Keratinocyte (primary cell): ENCODE results near the gene IL1RAPL1. TPM values are rescaled to one million over a fixed set of nuclear protein-coding genes. Genes with fewer than 3 reads are reported as not detected.

ENCODE experiments used
- DNase-seq: peaks from one replicate; pipeline ENCODE4 v3.0.0-alpha.2; 2011; ENCODE audit warnings: low read depth, missing footprints, low spot score
- FAIRE-seq: peaks from 2 replicates; lab custom pipeline; 2011; peaks lifted over from hg19 to GRCh38; lab: Jason Lieb, UNC
- H2AFZ ChIP-seq: 2 replicates; pipeline ENCODE4 v1.6.0; 2012; ENCODE audit warnings: low read length, control low read depth, inconsistent platforms; ENCODE audit not compliant: control insufficient read depth
- H3K27ac ChIP-seq: 2 replicates; pipeline ENCODE4 v1.5.1; 2011; ENCODE audit warnings: low read length; ENCODE audit not compliant: control insufficient read depth, insufficient read depth
- H3K27me3 ChIP-seq: 3 replicates; pipeline ENCODE4 v1.6.0; 2011; ENCODE audit warnings: low read length; ENCODE audit not compliant: control insufficient read depth, insufficient read depth; ENCODE audit errors: extremely low read depth
- H3K36me3 ChIP-seq, 2 experiments: 2 replicates in 1 of 2; 3 replicates in 1 of 2; pipeline ENCODE4 v1.5.1; 2011; ENCODE audit warnings: low read length in 2 of 2, mild to moderate bottlenecking in 1 of 2; ENCODE audit not compliant: control insufficient read depth in 2 of 2, insufficient read depth in 2 of 2; ENCODE audit errors: extremely low read depth in 1 of 2
- H3K4me1 ChIP-seq: 3 replicates; pipeline ENCODE4 v1.5.1; 2011; ENCODE audit warnings: low read length; ENCODE audit not compliant: control insufficient read depth, insufficient read depth; ENCODE audit errors: extremely low read depth
- H3K4me2 ChIP-seq: 3 replicates; pipeline ENCODE4 v1.6.0; 2011; ENCODE audit warnings: low read depth, low read length; ENCODE audit not compliant: control insufficient read depth, insufficient read depth; ENCODE audit errors: extremely low read depth
- H3K4me3 ChIP-seq, 3 experiments: fragments of 200-600 bp in 1 of 3; sonication (generic) in 1 of 3; 2 replicates in 2 of 3; 3 replicates in 1 of 3; pipeline ENCODE4 v1.5.1; 2011 to 2016; ENCODE audit warnings: low read length in 3 of 3, mild to moderate bottlenecking in 3 of 3, control low read depth in 2 of 3, inconsistent platforms in 1 of 3, low read depth in 1 of 3, mixed read lengths in 1 of 3, mixed run types in 1 of 3, moderate library complexity in 1 of 3; ENCODE audit not compliant: control insufficient read depth in 2 of 3, insufficient read depth in 2 of 3; ENCODE audit errors: extremely low read depth in 1 of 3
- H3K79me2 ChIP-seq: 2 replicates; pipeline ENCODE4 v1.6.0; 2012; ENCODE audit warnings: low read length; ENCODE audit not compliant: control insufficient read depth, insufficient read depth
- H3K9ac ChIP-seq: 3 replicates; pipeline ENCODE4 v1.6.0; 2011; ENCODE audit warnings: low read length; ENCODE audit not compliant: control insufficient read depth, insufficient read depth; ENCODE audit errors: extremely low read depth
- H3K9me1 ChIP-seq: 3 replicates; pipeline ENCODE4 v1.6.0; 2011; ENCODE audit warnings: low read length; ENCODE audit not compliant: control insufficient read depth, insufficient read depth; ENCODE audit errors: extremely low read depth
- H3K9me3 ChIP-seq: 2 replicates; pipeline ENCODE4 v1.5.1; 2012; ENCODE audit warnings: low read depth, low read length; ENCODE audit not compliant: control insufficient read depth
- H4K20me1 ChIP-seq: 3 replicates; pipeline ENCODE4 v1.6.0; 2011; ENCODE audit warnings: low read length; ENCODE audit not compliant: control insufficient read depth, insufficient read depth; ENCODE audit errors: extremely low read depth
- EZH2 ChIP-seq: IDR thresholded peaks from one replicate; pipeline ENCODE4 v1.6.1; 2012; ENCODE audit warnings: inconsistent platforms, mild to moderate bottlenecking, low read length, moderate library complexity
- dilution Hi-C: fragments of 300-500 bp; cut with MboI; formaldehyde crosslinking; loops from one replicate; pipeline ENCODE4 v1.7.0; 2020; ENCODE audit warnings: low sequenced_read_pairs; ENCODE audit not compliant: extremely low pct_ligation_motif_present
- polyA plus RNA-seq, 5 experiments: library from polyadenylated mRNA; depleted of rRNA in 3 of 5; stranded (reverse) in 3 of 5; stranded (forward) in 1 of 5; unstranded in 1 of 5; fragments of >200 nt; gene quantifications; 1 replicate in 1 of 5; 2 replicates in 3 of 5; 3 replicates in 1 of 5; pipeline versions ENCODE4 v1.2.1 to v1.2.3, GENCODE V29; 2011 to 2012; ENCODE audit warnings: missing spikeins in 2 of 5, low read depth in 1 of 5, low replicate concordance in 1 of 5
- TF ChIP-seq, protein P1 (sequence below), 3 experiments: IDR thresholded peaks in 1 of 3; conservative IDR thresholded peaks in 1 of 3; optimal IDR thresholded peaks in 1 of 3; 2 replicates in 2 of 3; 3 replicates in 1 of 3; pipeline versions ENCODE3 to v1.5.1; 2011; ENCODE audit warnings: low read length in 3 of 3, mild to moderate bottlenecking in 3 of 3, moderate library complexity in 2 of 3, control low read depth in 1 of 3, inconsistent platforms in 1 of 3; ENCODE audit not compliant: insufficient read depth in 2 of 3; ENCODE audit errors: extremely low read depth in 1 of 3

The IL1RAPL1 gene
- polyA plus RNA-seq, 1 donor (not counting 4 experiments of a cell fraction or from before 2014, with no cell fraction given), result 2.8 TPM

DNA sequence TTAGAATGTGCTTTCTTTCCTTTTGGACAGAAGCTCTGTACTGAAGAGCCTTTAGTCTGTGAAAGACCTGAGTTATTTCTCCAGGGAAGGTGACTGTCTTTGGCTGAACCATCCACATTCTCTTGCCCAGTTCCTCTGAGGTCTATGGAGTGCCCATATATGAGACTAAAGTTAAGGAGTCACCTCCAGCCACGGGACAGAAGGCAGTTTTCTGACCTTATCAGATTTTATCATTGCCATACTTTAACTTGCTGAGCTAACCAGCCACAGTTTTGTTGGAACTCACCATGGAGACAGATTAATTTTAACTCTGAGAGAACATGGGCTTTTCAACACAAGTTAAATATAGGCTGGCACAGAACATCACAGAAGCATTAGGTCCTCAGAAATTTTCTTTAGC lies 26.3 kb downstream of the IL1RAPL1 start:
- Histone ChIP-seq H3K4me2 (no peak overlapping the region), H3K4me3 (no peak overlapping the region), H3K27me3 (no peaks in the 10 kb centered on the region), H3K36me3 (no peaks in the 10 kb centered on the region), H3K27ac (no peak overlapping the region), H4K20me1 (no peaks in the 10 kb centered on the region), H3K9ac (no peak overlapping the region), H3K79me2 (no peaks in the 10 kb centered on the region), H3K9me3 (no peaks in the 10 kb centered on the region), H3K9me1 (no peaks in the 10 kb centered on the region), H3K4me1 (no peaks in the 10 kb centered on the region), H2AFZ (no peak overlapping the region)
- FAIRE-seq, result no peak
- dilution Hi-C loops, result no loop called here
- no peak for DNase-seq
- TF ChIP-seq, protein P1, sequence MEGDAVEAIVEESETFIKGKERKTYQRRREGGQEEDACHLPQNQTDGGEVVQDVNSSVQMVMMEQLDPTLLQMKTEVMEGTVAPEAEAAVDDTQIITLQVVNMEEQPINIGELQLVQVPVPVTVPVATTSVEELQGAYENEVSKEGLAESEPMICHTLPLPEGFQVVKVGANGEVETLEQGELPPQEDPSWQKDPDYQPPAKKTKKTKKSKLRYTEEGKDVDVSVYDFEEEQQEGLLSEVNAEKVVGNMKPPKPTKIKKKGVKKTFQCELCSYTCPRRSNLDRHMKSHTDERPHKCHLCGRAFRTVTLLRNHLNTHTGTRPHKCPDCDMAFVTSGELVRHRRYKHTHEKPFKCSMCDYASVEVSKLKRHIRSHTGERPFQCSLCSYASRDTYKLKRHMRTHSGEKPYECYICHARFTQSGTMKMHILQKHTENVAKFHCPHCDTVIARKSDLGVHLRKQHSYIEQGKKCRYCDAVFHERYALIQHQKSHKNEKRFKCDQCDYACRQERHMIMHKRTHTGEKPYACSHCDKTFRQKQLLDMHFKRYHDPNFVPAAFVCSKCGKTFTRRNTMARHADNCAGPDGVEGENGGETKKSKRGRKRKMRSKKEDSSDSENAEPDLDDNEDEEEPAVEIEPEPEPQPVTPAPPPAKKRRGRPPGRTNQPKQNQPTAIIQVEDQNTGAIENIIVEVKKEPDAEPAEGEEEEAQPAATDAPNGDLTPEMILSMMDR (optimal IDR thresholded peaks at IDR 0.05 in 1 of 3, IDR thresholded peaks at IDR 0.05 in 1 of 3, conservative IDR thresholded peaks at IDR 0.05 in 1 of 3; ENCODE audit: extremely low read depth in 1 of 3, insufficient read depth in 2 of 3, low read length in 3 of 3), result no peak

DNA sequence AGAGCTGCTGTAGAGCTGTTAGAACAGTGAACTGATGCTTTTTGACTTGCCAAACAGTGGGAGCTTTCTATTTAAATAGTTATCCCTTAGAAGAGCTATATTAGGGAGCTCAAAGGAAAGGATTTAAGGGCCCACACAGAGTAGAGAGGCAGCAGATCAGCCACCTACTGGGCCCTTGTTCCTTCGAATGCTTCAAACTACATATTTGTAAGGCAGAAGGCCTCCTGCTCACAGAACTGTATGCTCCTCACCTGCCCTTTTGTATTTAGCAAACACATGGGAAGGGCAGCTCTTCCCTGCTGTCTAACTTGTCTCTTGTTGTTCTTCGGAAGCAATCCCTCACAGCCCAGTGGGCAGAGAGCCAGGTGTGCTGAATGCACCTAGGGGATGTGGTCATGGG lies 38.0 kb downstream of the IL1RAPL1 start:
- H4K20me1 ChIP-seq, result no peaks in the 10 kb centered on the region
- no peak overlapping the region for H3K4me3 ChIP-seq
- no peaks in the 10 kb centered on the region for H3K9me1 ChIP-seq
- H3K36me3 ChIP-seq, result no peaks in the 10 kb centered on the region
- DNase-seq (no peak), FAIRE-seq (no peak)
- no peaks in the 10 kb centered on the region for H3K9me3 ChIP-seq
- H3K4me2 ChIP-seq, result no peak overlapping the region
- dilution Hi-C loops, result no loop called here
- H3K4me1 ChIP-seq, result no peaks in the 10 kb centered on the region
- H2AFZ ChIP-seq, result no peak overlapping the region
- no peaks in the 10 kb centered on the region for H3K27me3 ChIP-seq
- H3K9ac ChIP-seq, result no peak overlapping the region
- no peaks in the 10 kb centered on the region for H3K79me2 ChIP-seq
- no peak overlapping the region for H3K27ac ChIP-seq
- TF ChIP-seq, protein P1 (optimal IDR thresholded peaks at IDR 0.05 in 1 of 3, IDR thresholded peaks at IDR 0.05 in 1 of 3, conservative IDR thresholded peaks at IDR 0.05 in 1 of 3; ENCODE audit: extremely low read depth in 1 of 3, insufficient read depth in 2 of 3, low read length in 3 of 3), result no peak
- no peak for TF ChIP-seq EZH2
